Stimulated activated CD4-positive, alpha-beta T cell treated with anti-CD3 and anti-CD28 coated beads, TNF-alpha, amount 100 ng/mL, for 24 hours (primary cell): Measurements from ENCODE around the gene BMX.

Source experiments
- DNase-seq, 3 experiments: peaks; one replicate each; pipeline ENCODE4 v3.0.0-alpha.2; 2020; ENCODE audit warnings: low read depth in 3 of 3

Gene BMX

DNA sequence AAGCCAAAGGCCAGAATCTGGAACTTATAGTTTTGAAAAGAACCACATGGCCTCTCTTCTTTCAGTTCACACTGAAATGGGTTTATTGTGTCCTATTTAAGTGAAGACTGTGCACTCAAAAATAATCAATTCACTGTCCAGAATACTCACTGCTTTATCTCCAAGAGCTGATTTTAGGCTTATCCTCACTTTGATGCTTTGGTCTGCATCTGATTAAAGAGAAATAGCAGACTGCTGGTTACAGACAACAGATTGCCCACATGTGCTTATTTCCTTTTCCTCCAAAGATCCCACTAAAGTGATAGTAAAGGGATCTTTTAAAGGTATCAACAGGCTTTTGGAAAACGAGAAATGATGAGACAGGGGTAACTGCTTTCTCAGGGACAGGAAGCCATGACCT, 69.5 kb downstream of the BMX start:
- no peak for DNase-seq

DNA sequence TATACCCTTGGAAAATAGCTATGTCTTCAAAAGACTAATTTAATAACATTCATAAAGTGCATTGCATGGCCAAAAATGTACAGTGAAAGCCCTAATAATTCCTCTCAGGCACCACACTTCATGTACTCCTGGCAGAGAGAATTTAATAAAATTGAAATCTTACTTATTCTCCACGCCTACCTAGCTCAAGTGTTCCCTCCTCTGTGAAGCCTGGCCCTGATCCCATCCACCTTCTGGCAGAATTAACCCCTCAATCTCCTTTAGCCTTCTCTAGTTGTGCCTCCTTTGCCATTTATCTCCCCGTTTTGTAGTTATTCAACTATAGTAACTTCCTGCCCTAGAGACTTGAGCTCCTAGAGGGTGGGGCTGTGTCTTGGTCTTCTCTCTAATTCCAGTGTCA, 73.4 kb downstream of the BMX start:
- no peak for DNase-seq

DNA sequence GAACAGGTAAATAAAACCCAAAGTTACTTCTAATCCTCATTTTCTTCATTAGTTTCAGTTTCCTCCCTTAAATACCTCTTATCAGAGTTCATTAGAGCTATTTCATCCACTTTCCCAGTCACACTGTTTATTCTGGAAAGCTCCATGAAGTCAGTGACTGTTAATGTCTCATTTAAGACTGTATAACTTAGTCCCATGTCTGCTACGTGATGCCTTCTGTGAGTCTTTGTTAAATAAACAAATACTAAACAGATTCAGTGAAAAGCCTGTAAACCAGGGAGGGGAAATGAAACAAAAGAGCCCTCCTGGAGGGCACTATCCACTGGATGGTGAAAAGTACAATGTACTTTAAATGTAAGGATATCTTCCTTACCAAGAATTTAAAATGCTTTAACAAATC, 75.4 kb downstream of the BMX start:
- DNase-seq: no peak

DNA sequence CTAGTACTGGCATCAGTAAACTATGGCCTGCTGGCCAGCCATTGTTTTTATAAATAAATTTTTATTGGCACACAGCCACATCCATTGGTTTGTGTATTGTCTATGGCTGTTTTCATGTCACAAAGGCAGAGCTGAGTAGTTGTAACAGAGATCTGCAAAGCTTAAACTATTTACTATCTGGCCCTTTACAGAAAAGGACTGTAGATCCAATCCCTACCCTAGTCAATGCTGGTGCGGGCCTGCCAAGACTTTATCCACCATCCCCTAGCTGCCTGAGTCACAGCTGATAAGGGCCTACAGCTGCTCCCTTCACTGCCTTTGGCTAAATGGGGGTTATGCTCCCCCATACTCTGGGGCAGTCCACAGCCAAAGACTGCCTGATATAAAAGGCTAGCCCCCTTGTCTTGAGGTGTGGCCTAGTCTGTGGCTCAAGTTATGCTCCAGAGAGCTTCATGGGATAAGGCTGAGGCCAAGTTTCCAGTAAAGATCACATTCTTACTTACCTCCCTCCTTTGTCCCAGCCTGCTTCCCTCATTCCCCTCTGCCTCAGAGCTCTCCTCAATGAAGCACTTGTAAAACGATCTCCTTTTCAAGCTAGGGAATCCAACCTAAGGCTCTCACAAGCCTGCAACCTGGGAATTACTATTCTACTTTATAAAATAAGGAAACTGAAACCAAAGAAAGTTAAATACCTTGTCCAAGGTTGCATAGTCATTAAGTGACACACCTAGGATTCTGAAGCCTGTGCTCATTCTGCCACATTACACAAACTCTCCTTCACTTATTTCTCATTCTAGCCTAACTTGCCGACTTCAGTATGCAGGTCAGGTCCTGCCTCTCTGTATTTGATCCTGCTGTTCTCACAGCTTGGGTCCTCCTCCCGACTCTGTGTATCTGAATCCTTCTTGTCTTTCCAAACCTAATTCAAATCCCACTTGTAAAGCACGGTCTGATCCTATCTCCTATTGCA, 79.5 kb downstream of the BMX start:
- DNase-seq: no peak

DNA sequence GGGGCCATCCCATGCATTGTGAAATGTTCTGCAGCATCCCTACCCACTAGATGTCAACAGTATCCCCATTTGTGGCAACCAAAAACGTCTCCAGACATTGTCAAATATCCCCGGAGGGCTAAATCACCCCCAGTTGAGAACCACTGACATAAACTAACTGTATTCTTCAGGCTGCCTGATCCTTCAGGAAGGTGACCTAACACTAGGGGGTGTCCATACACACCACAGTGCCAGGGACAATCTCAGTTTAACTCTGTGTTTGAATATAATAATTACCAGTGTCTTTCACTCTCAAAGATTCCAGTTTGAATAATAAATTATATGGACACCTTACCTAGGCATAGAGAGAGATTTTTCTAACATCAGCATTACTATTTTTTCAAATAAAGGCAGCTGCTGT, 93.8 kb downstream of the BMX start:
- DNase-seq: no peak

DNA sequence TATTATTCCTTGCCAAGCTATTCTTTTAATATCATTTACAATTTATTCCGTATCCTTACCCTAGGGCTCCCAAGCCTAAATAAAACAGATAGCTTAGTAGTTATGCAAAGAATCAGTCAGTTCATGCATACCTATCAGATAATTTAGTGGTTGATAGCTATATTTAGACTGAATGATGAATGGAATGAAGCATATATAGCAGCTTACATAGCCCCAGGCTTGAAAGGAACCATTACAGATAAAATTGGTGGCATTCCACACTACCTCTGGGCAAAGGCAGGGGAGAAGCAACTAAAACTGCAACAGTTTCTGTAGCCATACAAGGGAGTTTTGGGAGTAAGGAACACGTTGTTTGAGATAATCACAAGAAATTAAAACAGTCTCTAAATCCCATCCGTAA, 97.4 kb downstream of the BMX start:
- DNase-seq: no peak

DNA sequence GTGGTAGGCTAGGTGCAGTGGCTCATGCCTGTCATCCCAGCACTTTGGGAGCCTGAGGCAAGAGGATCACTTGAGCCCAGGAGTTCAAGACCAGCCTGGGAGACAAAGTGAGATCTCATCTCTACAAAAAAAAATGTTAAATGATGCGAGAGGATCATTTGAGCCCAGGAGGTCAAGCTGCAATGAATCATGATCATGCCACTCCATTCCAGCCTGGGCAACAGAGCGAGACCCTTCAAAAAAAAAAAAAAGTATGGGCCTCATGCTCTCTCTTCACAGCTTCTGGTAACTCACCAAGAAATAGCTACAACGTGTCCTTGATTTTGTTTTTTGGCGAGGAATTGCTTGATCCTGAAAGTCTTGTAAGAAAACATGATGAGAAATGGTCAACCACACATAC, 98.9 kb downstream of the BMX start:
- no peak for DNase-seq

DNA sequence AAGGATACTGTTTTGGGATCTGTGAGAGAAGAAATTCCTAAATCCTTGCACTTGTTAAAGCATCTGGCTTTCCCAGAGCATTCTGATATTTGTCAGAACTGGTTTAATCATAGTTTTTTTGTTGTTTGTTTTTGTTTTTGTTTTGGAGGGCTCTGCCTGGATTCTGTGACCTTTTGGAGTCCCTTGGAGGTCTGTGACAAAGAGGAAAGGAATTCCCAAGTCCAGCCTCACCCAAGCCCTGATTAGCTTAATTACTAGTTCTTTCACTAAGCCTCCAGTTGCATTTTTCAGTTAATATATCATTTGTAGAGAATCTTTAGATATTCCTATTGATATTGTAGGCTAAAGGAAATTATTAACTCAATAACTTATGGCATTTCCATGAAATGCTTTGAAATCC, 99.4 kb downstream of the BMX start:
- no peak for DNase-seq

DNA sequence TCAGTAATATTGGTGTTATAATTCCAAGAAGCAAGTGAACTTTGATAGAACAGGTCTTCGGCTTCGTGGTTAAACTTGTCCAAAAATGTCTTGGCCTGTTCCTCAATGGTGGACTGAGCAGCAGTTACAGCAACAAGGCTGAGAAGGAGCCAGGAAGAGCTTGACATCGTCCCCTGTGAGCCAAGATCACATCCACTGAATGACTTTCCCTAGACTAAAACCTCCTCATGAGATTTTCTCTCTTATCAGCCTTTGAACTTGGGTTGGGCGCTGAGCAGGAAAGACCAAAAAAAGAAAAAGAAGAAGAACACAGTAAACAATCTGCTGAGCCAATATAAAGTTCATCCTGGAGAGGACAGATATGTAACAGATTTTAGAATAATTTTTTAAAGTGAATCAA, 100.1 kb downstream of the BMX start, which contains the start of gene ACE2:
Gene ACE2, minus strand, starts transcription at position 216 of the 400 bp plus-strand sequence. Its CDS starts 49 bp downstream, at position 167.
- no peak for DNase-seq

DNA sequence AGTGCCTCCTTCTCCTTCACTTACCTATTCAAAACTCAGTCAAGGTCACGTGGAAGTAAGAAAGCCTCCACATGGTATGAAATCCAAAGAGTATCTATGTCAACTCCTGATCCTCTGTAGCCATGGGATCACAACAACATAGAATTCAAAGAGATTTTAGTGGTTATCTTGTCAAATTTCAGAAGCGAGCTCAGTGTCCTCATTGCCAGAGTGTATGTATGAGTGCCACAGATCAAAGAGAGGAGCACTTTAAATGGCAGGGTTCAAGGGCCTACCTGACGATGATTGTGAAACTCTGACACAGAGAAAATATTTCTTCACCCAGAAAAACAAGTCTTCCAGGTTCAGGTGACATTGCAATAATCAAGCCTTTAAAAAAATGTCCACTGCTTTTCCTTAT, 101.3 kb downstream of the BMX start:
- DNase-seq: no peak

DNA sequence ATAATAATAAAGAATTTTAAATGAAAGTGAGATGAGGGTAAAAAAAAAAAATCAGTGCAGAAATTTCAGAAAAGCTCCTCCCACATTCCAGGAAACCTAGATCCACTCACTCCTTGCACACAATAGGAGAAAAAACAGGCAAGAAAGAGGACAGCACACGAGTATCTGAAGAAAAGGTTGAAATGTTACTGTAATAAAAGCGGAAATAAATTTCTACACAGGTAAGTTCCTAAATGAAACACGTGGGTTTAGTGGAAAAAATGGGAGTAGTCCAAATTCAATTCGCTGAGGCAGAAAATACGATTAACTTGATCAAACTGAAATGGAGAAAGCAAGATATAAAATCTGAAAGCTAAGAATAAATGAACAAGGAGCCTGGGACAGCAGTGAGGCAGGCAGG, 102.2 kb downstream of the BMX start:
- no peak for DNase-seq

DNA sequence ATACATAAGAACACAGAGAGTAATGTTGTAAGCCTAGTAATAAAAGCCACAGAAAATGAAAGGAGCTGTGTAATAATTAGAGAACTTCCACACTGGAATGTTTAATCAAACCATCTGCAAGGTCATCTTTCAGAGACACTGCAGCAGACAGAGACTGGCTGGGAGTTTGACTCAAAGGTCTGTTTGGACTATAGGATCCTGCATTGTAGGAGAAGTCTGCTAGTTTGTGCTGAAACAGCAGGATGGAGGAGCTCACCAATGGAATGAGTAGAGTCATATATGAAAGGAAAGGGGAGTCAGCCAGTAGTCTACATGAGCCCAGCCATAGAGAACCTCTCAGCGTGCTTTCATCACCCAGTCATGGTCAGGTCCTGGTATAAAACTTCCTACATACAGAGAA, 104.6 kb downstream of the BMX start:
- DNase-seq: no peak
